Stimulated activated CD4-positive, alpha-beta T cell treated with anti-CD3 and anti-CD28 coated beads, Interleukin-4, amount 100 ng/mL, for 48 hours (primary cell): ENCODE measurements around the gene LDLRAD4.

Source experiments
- DNase-seq, 2 donors: peaks; one replicate each; pipeline ENCODE4 v3.0.0-alpha.2; 2020; ENCODE audit warnings: low read depth in 2 of 2

Gene LDLRAD4

GRCh38 chr18:13218368-13218991 lies at the start of gene LDLRAD4:
Gene LDLRAD4 (plus strand): TSS chr18:13218760.
- DNase-seq: no peak

GRCh38 chr18:13173578-13174145 lies 44.9 kb upstream of the LDLRAD4 start:
- no peak for DNase-seq

GRCh38 chr18:13175266-13175665 lies 43.3 kb upstream of the LDLRAD4 start:
- DNase-seq: no peak

GRCh38 chr18:13175754-13176210 lies 42.8 kb upstream of the LDLRAD4 start:
- DNase-seq: no peak

DNA sequence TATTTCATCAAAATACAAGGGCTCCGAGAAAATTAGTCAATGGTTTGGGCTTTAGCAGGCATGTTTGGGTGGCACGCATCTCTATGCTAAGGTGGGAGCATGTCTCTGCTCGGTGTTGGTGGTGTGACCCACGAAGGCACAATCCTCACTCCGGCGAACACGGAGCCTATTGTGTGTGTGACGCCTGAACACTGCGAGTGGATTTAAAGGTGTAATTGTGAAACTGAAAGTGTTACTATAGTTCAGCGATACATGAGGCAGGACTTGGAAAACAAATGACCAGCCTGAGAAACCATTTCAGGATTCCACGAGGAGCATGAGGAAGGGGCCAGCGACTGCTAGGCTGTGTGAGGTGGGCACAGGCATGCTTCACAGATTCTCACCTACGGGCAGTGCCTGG lies 41.7 kb upstream of the LDLRAD4 start:
- no peak for DNase-seq

- DNase-seq: no peak
These were observed 40.4 kb upstream of the LDLRAD4 start for GRCh38 chr18:13178197-13178596.

DNA sequence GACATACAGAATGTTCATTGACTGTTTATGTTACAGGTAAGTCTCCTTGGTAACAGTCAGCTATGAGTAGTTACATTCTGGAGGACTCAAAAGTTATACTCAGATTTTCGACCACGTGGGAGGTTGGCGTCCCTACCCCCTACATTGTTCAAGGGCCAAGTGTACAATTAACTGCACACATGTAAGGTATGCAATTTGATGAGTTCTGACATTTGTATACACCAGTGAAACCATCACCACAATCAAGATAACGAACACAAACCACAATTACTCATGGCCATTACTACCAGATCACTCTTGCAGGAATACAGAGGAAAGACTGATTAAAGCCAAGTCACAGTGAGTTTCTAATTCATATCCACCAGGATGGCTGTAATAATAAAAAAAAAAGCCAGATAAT lies 39.6 kb upstream of the LDLRAD4 start:
- DNase-seq: peak in 1 of 2 donors; percentile 14

DNA sequence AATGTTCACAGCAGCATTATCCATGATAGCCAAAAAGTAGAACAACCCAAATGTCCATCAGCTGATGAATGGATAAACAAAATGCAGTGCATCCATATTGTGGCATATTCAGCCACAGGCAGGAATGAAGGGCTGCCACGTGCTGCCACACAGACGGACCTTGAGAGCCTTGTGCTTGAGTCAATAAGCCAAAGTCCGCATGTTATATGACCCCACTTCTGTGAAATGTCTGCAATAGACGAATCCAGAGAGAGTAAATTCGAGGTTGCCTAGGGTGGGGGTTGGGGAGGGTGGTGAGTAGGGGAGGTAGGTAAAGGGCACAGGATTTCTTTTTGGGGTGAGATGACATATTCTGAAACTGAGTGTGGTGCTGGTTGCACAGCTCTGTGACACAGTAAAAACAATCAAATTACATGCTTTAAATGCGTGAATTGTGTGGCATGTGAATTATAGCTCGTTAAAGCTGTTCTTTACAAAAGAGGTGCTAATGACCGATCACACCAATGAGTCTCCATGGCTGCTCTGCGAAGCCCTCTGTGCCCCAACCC lies 38.9 kb upstream of the LDLRAD4 start:
- DNase-seq: no peak

DNA sequence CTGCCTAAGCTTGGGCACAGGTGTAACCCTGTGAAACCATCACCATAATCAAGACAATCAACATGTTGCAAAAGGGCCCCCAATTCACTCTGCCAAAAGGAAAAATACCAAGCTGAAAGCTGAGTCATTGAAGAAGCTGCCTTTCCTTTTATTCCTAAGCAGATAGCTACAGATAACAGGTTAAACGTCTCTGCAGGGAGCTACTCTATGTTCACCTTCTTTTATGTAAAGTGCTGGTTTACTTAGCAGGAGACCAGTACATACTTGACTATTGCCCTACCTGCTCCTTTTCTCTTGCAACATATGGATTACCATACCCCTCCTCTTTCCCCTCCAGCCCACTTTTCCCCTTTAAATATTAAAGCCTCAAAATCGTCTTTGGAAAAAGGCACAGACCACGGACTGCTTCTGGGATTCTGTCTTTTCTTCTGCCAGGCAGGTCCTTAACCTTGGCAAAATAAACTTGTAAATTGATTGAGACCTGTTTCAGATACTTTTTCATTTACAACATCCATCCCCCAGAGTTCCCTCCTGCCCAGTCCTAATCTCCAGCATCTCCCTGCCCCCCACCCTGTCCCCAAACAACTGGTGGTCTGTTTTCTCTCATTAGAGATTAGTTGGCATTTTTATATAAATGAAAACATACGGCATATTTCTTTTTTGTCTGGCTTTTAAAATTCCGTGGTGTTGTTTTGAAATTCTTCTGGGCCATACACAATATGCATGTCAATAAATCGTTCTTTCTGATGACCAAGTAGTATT lies 37.8 kb upstream of the LDLRAD4 start:
- DNase-seq: no peak

- no peak for DNase-seq
These were observed 36.8 kb upstream of the LDLRAD4 start for GRCh38 chr18:13181765-13182164.

GRCh38 chr18:13183359-13183758 lies 35.2 kb upstream of the LDLRAD4 start:
- DNase-seq: no peak

DNA sequence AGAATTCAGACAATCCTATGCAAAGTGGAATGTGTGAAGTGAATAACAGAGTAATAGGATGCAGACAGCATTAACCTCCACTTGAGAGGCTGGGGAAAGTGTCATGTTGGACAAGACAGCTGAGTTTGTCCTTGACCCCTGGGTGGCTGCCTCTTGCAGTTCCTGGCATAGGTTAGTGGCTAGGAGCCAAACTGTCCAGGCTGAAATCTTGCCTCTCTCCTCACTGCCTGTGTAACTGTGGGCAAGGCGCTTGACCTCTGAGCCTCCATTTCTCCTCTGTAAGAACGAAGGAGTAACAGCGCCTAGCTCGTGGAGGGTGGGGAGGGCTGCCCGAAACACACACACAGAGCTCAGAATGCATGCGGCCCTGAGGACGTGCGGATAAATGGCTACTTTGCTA lies 34.8 kb upstream of the LDLRAD4 start:
- DNase-seq: no peak

DNA sequence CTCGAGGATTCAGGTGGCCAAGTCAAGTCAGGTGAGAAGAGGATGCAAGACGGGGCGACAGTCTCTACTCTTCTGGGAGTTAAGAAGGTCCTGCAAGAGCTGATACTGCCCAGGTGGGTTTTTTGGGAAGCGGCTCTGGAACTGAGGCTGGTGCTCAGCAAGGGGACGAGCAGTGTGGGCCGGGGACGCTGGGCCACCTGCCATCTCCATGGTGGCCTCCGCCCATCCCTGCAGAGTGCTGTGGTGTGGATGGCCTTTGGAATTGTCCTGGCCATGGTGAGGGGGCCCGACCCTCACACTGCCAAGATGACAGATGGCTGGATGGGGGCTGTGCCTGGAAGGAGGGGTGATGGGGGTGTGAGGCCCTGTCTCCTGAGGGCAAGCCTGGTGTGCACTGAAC lies 34.2 kb upstream of the LDLRAD4 start:
- no peak for DNase-seq

DNA sequence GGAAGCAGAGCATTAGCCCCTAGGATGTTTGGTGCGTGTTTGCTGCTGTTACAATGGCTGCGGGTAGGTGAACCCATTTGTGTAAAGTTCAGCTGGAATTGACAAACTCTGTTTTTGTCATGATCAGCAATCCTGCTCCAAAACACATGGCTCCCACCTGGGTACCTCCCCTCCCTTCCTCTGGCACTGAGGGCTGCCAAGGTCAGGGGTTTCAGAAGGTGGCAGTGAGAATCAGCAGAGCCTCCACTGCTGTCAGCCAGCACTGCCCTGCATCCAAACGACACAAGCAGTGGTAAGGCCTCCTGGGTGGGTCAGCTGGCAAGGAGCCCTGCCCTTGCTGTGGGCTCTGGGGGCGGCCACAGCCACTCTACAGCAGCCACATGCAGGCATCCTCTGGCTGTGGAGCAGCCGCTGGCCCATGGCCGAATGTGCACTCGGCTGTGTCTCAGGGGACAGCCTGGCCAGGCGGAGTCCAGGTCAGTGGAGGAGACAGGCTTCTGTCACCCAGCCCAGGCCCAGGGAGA lies 32.8 kb upstream of the LDLRAD4 start:
- no peak for DNase-seq

- no peak for DNase-seq
These were observed 31.9 kb upstream of the LDLRAD4 start for GRCh38 chr18:13186687-13187086.

GRCh38 chr18:13187498-13187897 lies 31.1 kb upstream of the LDLRAD4 start:
- DNase-seq: no peak

DNA sequence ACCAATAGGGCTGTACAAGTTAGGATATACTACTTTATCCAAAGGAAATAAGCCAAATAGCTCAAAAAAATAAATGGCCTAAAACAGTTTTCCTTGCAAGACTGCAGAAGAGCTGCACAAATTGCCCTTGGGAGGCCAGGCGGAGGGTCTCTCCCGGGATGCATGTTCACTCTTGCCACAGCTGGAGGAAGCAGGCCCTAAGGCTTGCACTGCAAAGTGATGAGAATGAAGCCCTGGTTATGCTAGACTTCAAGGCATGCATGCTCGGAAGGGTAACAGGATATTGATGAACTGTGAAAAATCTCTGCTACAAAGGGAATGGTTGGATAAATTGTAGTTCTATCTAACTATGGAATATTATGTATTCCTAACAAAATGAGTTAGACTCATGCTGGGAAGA lies 27.5 kb upstream of the LDLRAD4 start:
- no peak for DNase-seq

- DNase-seq: no peak
These were observed 26.8 kb upstream of the LDLRAD4 start for GRCh38 chr18:13191779-13192178.

DNA sequence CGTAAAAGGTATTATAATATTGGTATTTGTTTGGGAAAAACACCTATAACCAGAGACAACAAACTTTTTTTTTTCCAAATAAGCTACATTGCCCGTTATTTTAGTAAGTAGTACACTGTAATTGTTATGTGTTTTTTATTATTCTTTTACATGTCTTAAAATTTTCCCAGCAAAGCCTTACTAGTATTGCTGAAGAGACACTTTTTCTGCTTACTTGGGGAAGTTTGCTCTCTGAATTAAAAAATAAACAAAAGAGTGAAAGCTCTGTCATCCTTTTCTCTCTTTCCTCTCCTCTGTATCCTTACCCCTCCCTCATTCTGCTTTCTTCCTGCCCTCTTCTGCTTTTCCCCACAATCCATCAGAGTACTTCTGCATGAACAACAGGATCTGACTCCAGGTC lies 25.6 kb upstream of the LDLRAD4 start:
- no peak for DNase-seq

- no peak for DNase-seq
These were observed 24.3 kb upstream of the LDLRAD4 start for GRCh38 chr18:13194239-13194638.

- no peak for DNase-seq
These were observed 19.9 kb upstream of the LDLRAD4 start for GRCh38 chr18:13198701-13199100.

GRCh38 chr18:13199169-13199568 lies 19.4 kb upstream of the LDLRAD4 start:
- no peak for DNase-seq

- no peak for DNase-seq
These were observed 17.3 kb upstream of the LDLRAD4 start for GRCh38 chr18:13201292-13201691.
